ENCODE data around the gene NOS1AP.
"Not testable (repeated sequence)": the region's sequence is repeated elsewhere in the genome, so short reads cannot be mapped to it uniquely, and the experiment has no call there.

NOS1AP gene

GRCh38 chr1:162055062-162055461, 14.4 kb upstream of the NOS1AP start:
- Histone ChIP-seq H4K20me1 (no peaks in the 10 kb centered on the region), H3K27me3 (no peaks in the 10 kb centered on the region), H3K4me3 (no peak overlapping the region), H3K27ac (no peak overlapping the region), H3K36me3 (no peaks in the 10 kb centered on the region), H3K9me3 (no peaks in the 10 kb centered on the region), H3K4me2 (no peak overlapping the region), H3K9ac (no peak overlapping the region), H3K4me1 (peaks cover 8% of the 10 kb centered on the region)
- no peak for TF ChIP-seq Cebpa-rat (IDR thresholded peaks at IDR 0.05)

- H4K20me1 ChIP-seq, result no peaks in the 10 kb centered on the region
- H3K36me3 ChIP-seq, result no peaks in the 10 kb centered on the region
- no peak overlapping the region for H3K4me2 ChIP-seq
- no peaks in the 10 kb centered on the region for H3K9me3 ChIP-seq
- H3K4me1 ChIP-seq, result peaks cover 8% of the 10 kb centered on the region
- TF ChIP-seq Cebpa-rat (IDR thresholded peaks at IDR 0.05), result no peak
- H3K27ac ChIP-seq, result no peak overlapping the region
- no peaks in the 10 kb centered on the region for H3K27me3 ChIP-seq
- H3K4me3 ChIP-seq, result no peak overlapping the region
- no peak overlapping the region for H3K9ac ChIP-seq
These were observed 13.4 kb upstream of the NOS1AP start for GRCh38 chr1:162056043-162056442.

- peaks cover 8% of the 10 kb centered on the region for H3K4me1 ChIP-seq
- H3K27ac ChIP-seq, result no peak overlapping the region
- no peak overlapping the region for H3K4me3 ChIP-seq
- H3K27me3 ChIP-seq, result no peaks in the 10 kb centered on the region
- H3K36me3 ChIP-seq, result no peaks in the 10 kb centered on the region
- H3K9me3 ChIP-seq, result no peaks in the 10 kb centered on the region
- H3K4me2 ChIP-seq, result no peak overlapping the region
- H4K20me1 ChIP-seq, result no peaks in the 10 kb centered on the region
- no peak for TF ChIP-seq Cebpa-rat (IDR thresholded peaks at IDR 0.05)
- H3K9ac ChIP-seq, result no peak overlapping the region
These were observed 12.9 kb upstream of the NOS1AP start for GRCh38 chr1:162056579-162056978.

- TF ChIP-seq Cebpa-rat (IDR thresholded peaks at IDR 0.05), result no peak
- H3K27me3 ChIP-seq, result no peaks in the 10 kb centered on the region
- H3K4me3 ChIP-seq, result no peak overlapping the region
- no peak overlapping the region for H3K9ac ChIP-seq
- H3K4me2 ChIP-seq, result no peak overlapping the region
- no peaks in the 10 kb centered on the region for H4K20me1 ChIP-seq
- no peaks in the 10 kb centered on the region for H3K4me1 ChIP-seq
- H3K27ac ChIP-seq, result no peak overlapping the region
- H3K36me3 ChIP-seq, result no peaks in the 10 kb centered on the region
- H3K9me3 ChIP-seq, result no peaks in the 10 kb centered on the region
These were observed 9.8 kb upstream of the NOS1AP start for GRCh38 chr1:162059721-162060120.

- Histone ChIP-seq H3K36me3 (no peaks in the 10 kb centered on the region), H3K9ac (no peak overlapping the region), H3K27ac (no peak overlapping the region), H3K27me3 (no peaks in the 10 kb centered on the region), H4K20me1 (no peaks in the 10 kb centered on the region), H3K9me3 (no peaks in the 10 kb centered on the region), H3K4me2 (no peak overlapping the region), H3K4me3 (no peak overlapping the region), H3K4me1 (no peaks in the 10 kb centered on the region)
- TF ChIP-seq Cebpa-rat (IDR thresholded peaks at IDR 0.05), result no peak
These were observed 9.2 kb upstream of the NOS1AP start for GRCh38 chr1:162060314-162060713.

GRCh38 chr1:162062542-162063015, 6.9 kb upstream of the NOS1AP start:
- H3K27ac ChIP-seq, result no peak overlapping the region
- H3K9ac ChIP-seq, result no peak overlapping the region
- no peaks in the 10 kb centered on the region for H3K27me3 ChIP-seq
- no peaks in the 10 kb centered on the region for H3K9me3 ChIP-seq
- H3K36me3 ChIP-seq, result no peaks in the 10 kb centered on the region
- no peaks in the 10 kb centered on the region for H3K4me1 ChIP-seq
- no peak for TF ChIP-seq Cebpa-rat (IDR thresholded peaks at IDR 0.05)
- H3K4me3 ChIP-seq, result no peak overlapping the region
- no peak overlapping the region for H3K4me2 ChIP-seq
- H4K20me1 ChIP-seq, result no peaks in the 10 kb centered on the region

- no peak overlapping the region for H3K9ac ChIP-seq
These were observed 4.5 kb upstream of the NOS1AP start for GRCh38 chr1:162065016-162065415.

GRCh38 chr1:162066836-162067235, 2.7 kb upstream of the NOS1AP start:
- not testable (repeated sequence) for H3K27ac ChIP-seq, H3K9me3 ChIP-seq

More at GRCh38 chr1:162065016-162065415, 4.5 kb upstream of the NOS1AP start:
- Histone ChIP-seq H3K36me3 (no peaks in the 10 kb centered on the region), H3K4me2 (no peak overlapping the region), H3K27me3 (peaks cover 4% of the 10 kb centered on the region), H4K20me1 (no peaks in the 10 kb centered on the region), H3K4me1 (peaks cover 7% of the 10 kb centered on the region), H3K4me3 (no peak overlapping the region), H3K27ac (no peak overlapping the region), H3K9me3 (no peaks in the 10 kb centered on the region)
- no peak for TF ChIP-seq Cebpa-rat (IDR thresholded peaks at IDR 0.05)

GRCh38 chr1:162067466-162067865, 2.0 kb upstream of the NOS1AP start:
- Histone ChIP-seq H3K27me3 (peaks cover 27% of the 10 kb centered on the region), H3K9ac (no peak overlapping the region), H4K20me1 (0 out of 2 replicates have a peak, but pooled peaks cover 5% of the 10 kb centered on the region), H3K4me1 (peaks cover 15% of the 10 kb centered on the region), H3K27ac (no peak overlapping the region), H3K4me3 (no peak overlapping the region), H3K9me3 (no peaks in the 10 kb centered on the region), H3K4me2 (no peak overlapping the region), H3K36me3 (no peaks in the 10 kb centered on the region)
- no peak for TF ChIP-seq Cebpa-rat (IDR thresholded peaks at IDR 0.05)

More at GRCh38 chr1:162066836-162067235, 2.7 kb upstream of the NOS1AP start:
- not testable (repeated sequence) for H3K9ac ChIP-seq, H3K4me3 ChIP-seq, H3K4me2 ChIP-seq, H4K20me1 ChIP-seq, H3K36me3 ChIP-seq
- Histone ChIP-seq H3K27me3 (peaks cover 22% of the 10 kb centered on the region), H3K4me1 (peaks cover 15% of the 10 kb centered on the region)

GRCh38 chr1:162068301-162068700, 1.2 kb upstream of the NOS1AP start:
- TF ChIP-seq Cebpa-rat (IDR thresholded peaks at IDR 0.05), result no peak
- Histone ChIP-seq H3K9ac (no peak overlapping the region), H3K9me3 (no peaks in the 10 kb centered on the region), H3K4me2 (no peak overlapping the region), H3K36me3 (no peaks in the 10 kb centered on the region), H4K20me1 (0 out of 2 replicates have a peak, but pooled peaks cover 5% of the 10 kb centered on the region), H3K4me1 (peaks cover 15% of the 10 kb centered on the region), H3K4me3 (no peak overlapping the region), H3K27me3 (peaks cover 27% of the 10 kb centered on the region), H3K27ac (no peak overlapping the region)
